GM19239 (cell line): ENCODE measurements around the gene MMP15.
"Not testable (repeated sequence)": the region's sequence is repeated elsewhere in the genome, so short reads cannot be mapped to it uniquely, and the experiment has no call there.

Experiments
- DNase-seq: peaks from one replicate; pipeline ENCODE4 v3.0.0; 2011; ENCODE audit warnings: low spot score; ENCODE audit not compliant: insufficient read length
- FAIRE-seq: peaks from 2 replicates; lab custom pipeline; 2011; peaks lifted over from hg19 to GRCh38; lab: Jason Lieb, UNC

MMP15 gene

GRCh38 chr16:58077796-58078195 is 52.2 kb downstream of the MMP15 start:
- DNase-seq (no peak), FAIRE-seq (no peak)

GRCh38 chr16:58080657-58081056 is 55.1 kb downstream of the MMP15 start:
- not testable (repeated sequence) for FAIRE-seq, DNase-seq

GRCh38 chr16:58082381-58082780 is 56.8 kb downstream of the MMP15 start:
- FAIRE-seq (no peak), DNase-seq (no peak)

- FAIRE-seq (no peak), DNase-seq (no peak)
Measured at GRCh38 chr16:58084635-58085034, 59.1 kb downstream of the MMP15 start.

GRCh38 chr16:58085171-58085570 is 59.6 kb downstream of the MMP15 start:
- no peak for DNase-seq
- no peak for FAIRE-seq

- FAIRE-seq (no peak), DNase-seq (no peak)
Measured at GRCh38 chr16:58085584-58086251, 60.2 kb downstream of the MMP15 start.

- DNase-seq (no peak), FAIRE-seq (no peak)
Measured at GRCh38 chr16:58086381-58087208, 61.0 kb downstream of the MMP15 start.

GRCh38 chr16:58087209-58087913 is 61.8 kb downstream of the MMP15 start:
- FAIRE-seq: no peak

GRCh38 chr16:58088091-58088490 is 62.5 kb downstream of the MMP15 start:
- no peak for FAIRE-seq
- no peak for DNase-seq

More at GRCh38 chr16:58087209-58087913, 61.8 kb downstream of the MMP15 start:
- DNase-seq: no peak

GRCh38 chr16:58090396-58090795 is 64.8 kb downstream of the MMP15 start:
- FAIRE-seq: not testable (repeated sequence)

GRCh38 chr16:58094026-58094425 is 68.5 kb downstream of the MMP15 start:
- no peak for DNase-seq
- no peak for FAIRE-seq

More at GRCh38 chr16:58090396-58090795, 64.8 kb downstream of the MMP15 start:
- not testable (repeated sequence) for DNase-seq

- DNase-seq (no peak), FAIRE-seq (no peak)
Measured at GRCh38 chr16:58094791-58095574, 69.4 kb downstream of the MMP15 start.

- not testable (repeated sequence) for FAIRE-seq, DNase-seq
Measured at GRCh38 chr16:58095575-58095960, 70.0 kb downstream of the MMP15 start.

GRCh38 chr16:58096249-58096648 is 70.7 kb downstream of the MMP15 start:
- no peak for FAIRE-seq
- no peak for DNase-seq
